NCI-H510A (cell line): ENCODE data around the gene BCKDK.
A peak's percentile ranks its signal among the peaks of the same experiment; 100 is the strongest.

Source experiments
- DNase-seq: peaks from one replicate; lab custom pipeline; 2025; lab: John Stamatoyannopoulos, UW

Gene BCKDK

GRCh38 chr16:31108035-31108793 is at the start of gene BCKDK:
Gene BCKDK (plus strand): TSS chr16:31108386. CDS start chr16:31109224, 838 bp downstream.
- DNase-seq: peak; percentile 51

GRCh38 chr16:31061126-31061812 is 46.9 kb upstream of the BCKDK start:
- DNase-seq: no peak

- DNase-seq: no peak
Observed at GRCh38 chr16:31061813-31062440, 46.3 kb upstream of the BCKDK start.

- DNase-seq: no peak
Observed at GRCh38 chr16:31063495-31063842, 44.7 kb upstream of the BCKDK start.

GRCh38 chr16:31063843-31064611 is 44.2 kb upstream of the BCKDK start:
- DNase-seq: no peak

GRCh38 chr16:31064882-31065461 is 43.2 kb upstream of the BCKDK start:
- no peak for DNase-seq

GRCh38 chr16:31067342-31067741 is 40.8 kb upstream of the BCKDK start:
- no peak for DNase-seq

GRCh38 chr16:31071861-31072260 is 36.3 kb upstream of the BCKDK start:
- no peak for DNase-seq

- DNase-seq: no peak
Observed at GRCh38 chr16:31072540-31073141, 35.5 kb upstream of the BCKDK start.

- DNase-seq: peak; percentile 93
Observed at GRCh38 chr16:31073142-31073969, 34.8 kb upstream of the BCKDK start.

GRCh38 chr16:31073970-31074813 is 34.0 kb upstream of the BCKDK start, which contains the start of the genes ZNF646 and ZNF668:
Gene ZNF646 (plus strand): TSS chr16:31074422. CDS start chr16:31076325, 1,903 bp downstream.
Gene ZNF668 (minus strand): TSS chr16:31074240. CDS start chr16:31064459, 9,781 bp downstream.
- DNase-seq: peak; percentile 99

- no peak for DNase-seq
Observed at GRCh38 chr16:31074814-31075183, 33.4 kb upstream of the BCKDK start.

- no peak for DNase-seq
Observed at GRCh38 chr16:31076319-31076718, 31.9 kb upstream of the BCKDK start.

GRCh38 chr16:31077024-31077423 is 31.2 kb upstream of the BCKDK start:
- DNase-seq: no peak

GRCh38 chr16:31077592-31078396 is 30.4 kb upstream of the BCKDK start:
- DNase-seq: no peak

- no peak for DNase-seq
Observed at GRCh38 chr16:31078597-31079341, 29.4 kb upstream of the BCKDK start.

GRCh38 chr16:31079342-31079944 is 28.7 kb upstream of the BCKDK start:
- DNase-seq: no peak
